Gastrocnemius medialis (tissue), 4 donors: Measurements from ENCODE around the gene MACIR. TPM values are rescaled to one million over a fixed set of nuclear protein-coding genes. Genes with fewer than 3 reads are reported as not detected.

ENCODE experiments used
- ATAC-seq, 2 donors: fragments of 150-250 bp; one replicate each; pipeline ENCODE4 v1.9.1; 2016
- DNase-seq, 2 donors: peaks; one replicate each; pipeline ENCODE4 v3.0.0-alpha.2; 2019
- H3K27ac ChIP-seq, 4 donors: fragments of 200-600 bp; sonication (generic); 1 replicate in 1 of 4; 2 replicates in 3 of 4; pipeline ENCODE4 v1.5.1; 2016 to 2018; ENCODE audit warnings: mild to moderate bottlenecking in 2 of 4, moderate library complexity in 1 of 4
- H3K27me3 ChIP-seq, 3 donors: fragments of 200-600 bp; sonication (generic) in 2 of 3; 1 replicate in 1 of 3; 2 replicates in 2 of 3; pipeline versions ENCODE4 v1.5.1 to v1.6.0; 2016 to 2019; ENCODE audit warnings: mild to moderate bottlenecking in 1 of 3, moderate library complexity in 1 of 3
- H3K36me3 ChIP-seq, 2 donors: fragments of 200-600 bp; sonication (generic) in 1 of 2; one replicate each; pipeline ENCODE4 v1.5.1; 2017 to 2018
- H3K4me1 ChIP-seq, 2 donors: fragments of 200-600 bp; sonication (generic) in 1 of 2; one replicate each; pipeline ENCODE4 v1.5.1; 2016 to 2017; ENCODE audit warnings: mild to moderate bottlenecking in 2 of 2
- H3K4me3 ChIP-seq, 4 donors: fragments of 200-600 bp; sonication (generic) in 3 of 4; 1 replicate in 1 of 4; 2 replicates in 3 of 4; pipeline ENCODE4 v1.5.1; 2016 to 2019; ENCODE audit warnings: mild to moderate bottlenecking in 2 of 4
- H3K9me3 ChIP-seq, 3 donors: fragments of 200-600 bp; sonication (generic) in 2 of 3; 1 replicate in 1 of 3; 2 replicates in 2 of 3; pipeline ENCODE4 v1.5.1; 2016 to 2019
- CTCF ChIP-seq, 5 experiments: fragments of 450-650 bp in 3 of 5; fragments of 200-600 bp in 2 of 5; sonication (generic) in 2 of 5; IDR thresholded peaks in 4 of 5; conservative IDR thresholded peaks in 1 of 5; 1 replicate in 4 of 5; 2 replicates in 1 of 5; pipeline ENCODE4 v1.5.1; 2016 to 2019; ENCODE audit warnings: antibody characterized with exemption in 5 of 5, mild to moderate bottlenecking in 3 of 5, moderate library complexity in 3 of 5
- POLR2A ChIP-seq, 2 donors: fragments of 450-650 bp; IDR thresholded peaks; one replicate each; pipeline ENCODE4 v1.6.1; 2017; ENCODE audit warnings: antibody characterized with exemption in 2 of 2, mild to moderate bottlenecking in 2 of 2, moderate library complexity in 2 of 2
- in situ Hi-C, 4 donors: fragments of 200-750 bp; cut with MboI; loops; one replicate each; pipeline versions ENCODE4 v1.15.0 to v1.8.0; 2017; ENCODE audit warnings: low sequenced_read_pairs in 4 of 4
- intact Hi-C: fragments of 100-400 bp; cut with DNase I; formaldehyde crosslinking; loops from one replicate; pipeline ENCODE4 v1.15.1; 2023; ENCODE audit warnings: low total_unique reads
- total RNA-seq, 4 donors: library from RNA; depleted of rRNA; stranded (reverse); fragments of >200 nt; gene quantifications; one replicate each; pipeline versions ENCODE4 v1.1.0 to v1.2.3, GENCODE V29; 2016

Gene MACIR
- total RNA-seq, 4 donors from 2014 or later = 8.0 to 26.6 (median 21.7) TPM

DNA sequence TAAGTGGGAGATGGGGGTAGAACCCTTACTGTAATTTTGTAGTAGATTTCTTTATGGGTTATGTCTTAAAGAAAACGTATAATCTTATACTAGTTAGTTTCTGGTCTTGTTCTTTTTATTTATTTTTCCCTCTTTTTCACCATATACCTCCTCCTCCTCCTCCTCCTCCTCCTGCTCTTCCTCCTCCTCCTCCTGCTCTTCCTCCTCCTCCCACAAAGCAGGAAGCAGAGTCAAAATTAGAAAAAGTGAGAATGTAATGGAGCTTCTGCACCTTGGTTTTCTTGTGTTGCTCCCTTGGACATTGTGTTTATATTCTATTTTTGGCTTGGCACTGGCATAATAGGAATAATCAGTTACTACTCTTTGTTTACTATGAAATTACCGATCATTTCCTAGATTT lies 4.5 kb downstream of the MACIR start:
- Histone ChIP-seq H3K4me3 (peak overlapping the region in 1 of 4 donors; percentile 11), H3K9me3 (no peaks in the 10 kb centered on the region), H3K36me3 (no peaks in the 10 kb centered on the region), H3K4me1 (peaks cover 46 to 52% of the 10 kb centered on the region in 2 donors), H3K27ac (peak overlapping the region; percentile 8 to 42 (median 33)), H3K27me3 (no peaks in the 10 kb centered on the region)
- no peak for ATAC-seq
- intact Hi-C loops (loop anchor here (10.0 kb wide), 1 partner anchor 508 kb away; the partner anchor contains the start of gene PAM), in situ Hi-C loops (no loop called here)
- TF ChIP-seq CTCF (IDR thresholded peaks at IDR 0.05 in 4 of 5, conservative IDR thresholded peaks at IDR 0.05 in 1 of 5) (no peak), POLR2A (IDR thresholded peaks at IDR 0.05) (no peak)
- no peak for DNase-seq

GRCh38 chr5:103264508-103264907 lies 5.9 kb downstream of the MACIR start:
- in situ Hi-C loops = no loop called here
- intact Hi-C loops = loop anchor here (10.0 kb wide), 1 partner anchor 510 kb away; the partner anchor contains the start of gene PAM
- TF ChIP-seq POLR2A (IDR thresholded peaks at IDR 0.05) (no peak), CTCF (IDR thresholded peaks at IDR 0.05 in 4 of 5, conservative IDR thresholded peaks at IDR 0.05 in 1 of 5) (no peak)
- Histone ChIP-seq H3K4me3 (no peak overlapping the region), H3K4me1 (peaks cover 45 to 58% of the 10 kb centered on the region in 2 donors), H3K27me3 (no peaks in the 10 kb centered on the region), H3K36me3 (no peaks in the 10 kb centered on the region), H3K9me3 (no peaks in the 10 kb centered on the region), H3K27ac (no peak overlapping the region)
- DNase-seq = no peak
- ATAC-seq = no peak

- H3K4me1 ChIP-seq = peaks cover 10 to 25% of the 10 kb centered on the region in 2 donors
- H3K36me3 ChIP-seq = peaks cover 0 to 2% of the 10 kb centered on the region in 2 donors
- no peak for DNase-seq
- H3K27ac ChIP-seq = no peak overlapping the region
- in situ Hi-C loops = no loop called here
- no peak overlapping the region for H3K4me3 ChIP-seq
- no peaks in the 10 kb centered on the region for H3K27me3 ChIP-seq
- no peaks in the 10 kb centered on the region for H3K9me3 ChIP-seq
- ATAC-seq = no peak
- TF ChIP-seq CTCF (IDR thresholded peaks at IDR 0.05 in 4 of 5, conservative IDR thresholded peaks at IDR 0.05 in 1 of 5) (no peak), POLR2A (IDR thresholded peaks at IDR 0.05) (no peak)
- intact Hi-C loops = no loop called here
These were observed 12.0 kb downstream of the MACIR start for GRCh38 chr5:103270581-103270980.

GRCh38 chr5:103271570-103272289 lies 13.2 kb downstream of the MACIR start:
- H3K27me3 ChIP-seq = no peaks in the 10 kb centered on the region
- no peak overlapping the region for H3K4me3 ChIP-seq
- no peaks in the 10 kb centered on the region for H3K9me3 ChIP-seq
- DNase-seq = no peak
- no peak overlapping the region for H3K27ac ChIP-seq
- intact Hi-C loops = no loop called here
- no peak for TF ChIP-seq CTCF (IDR thresholded peaks at IDR 0.05 in 4 of 5, conservative IDR thresholded peaks at IDR 0.05 in 1 of 5)
- no peak for TF ChIP-seq POLR2A (IDR thresholded peaks at IDR 0.05)
- in situ Hi-C loops = no loop called here
- peaks cover 0 to 14% of the 10 kb centered on the region in 2 donors for H3K36me3 ChIP-seq
- H3K4me1 ChIP-seq = peaks cover 10 to 23% of the 10 kb centered on the region in 2 donors
- ATAC-seq = peak in 1 of 2 donors; percentile 53
